GM18511 (cell line): ENCODE data around the gene U2SURP.
"Not testable (repeated sequence)": the region's sequence is repeated elsewhere in the genome, so short reads cannot be mapped to it uniquely, and the experiment has no call there.

Source experiments
- ATAC-seq: cut with Tn5 transposase; IDR thresholded peaks from one replicate; pipeline ENCODE4 v1.9.1; 2021; ENCODE audit warnings: mild to moderate bottlenecking, moderate library complexity; ENCODE audit not compliant: unreplicated experiment

U2SURP gene

GRCh38 chr3:142976621-142977398, 24.6 kb upstream of the U2SURP start:
- ATAC-seq = no peak

GRCh38 chr3:142977399-142977728, 24.0 kb upstream of the U2SURP start:
- ATAC-seq = no peak

DNA sequence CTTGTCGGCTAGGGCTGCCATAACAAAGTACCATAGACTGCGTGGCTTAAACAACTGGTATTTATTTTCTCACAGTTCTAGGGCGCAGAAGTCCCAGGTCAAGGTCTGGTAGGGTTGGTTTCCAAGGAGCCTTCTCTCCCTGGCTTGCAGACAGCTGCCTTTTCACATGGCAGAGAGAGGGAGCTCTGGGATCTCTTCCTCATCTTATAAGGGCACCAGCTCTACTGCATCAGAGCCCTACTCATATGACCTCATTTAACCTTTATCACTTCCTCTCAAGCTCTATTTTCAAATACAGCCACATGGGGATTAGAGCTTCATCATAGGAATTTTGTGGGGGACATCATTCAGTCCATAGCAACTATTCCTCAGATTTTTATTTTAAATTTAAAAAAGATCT, 20.3 kb upstream of the U2SURP start:
- ATAC-seq = no peak

- ATAC-seq = no peak
Measured at GRCh38 chr3:142982038-142982773, 19.2 kb upstream of the U2SURP start.

GRCh38 chr3:142983318-142983717, 18.1 kb upstream of the U2SURP start:
- no peak for ATAC-seq

DNA sequence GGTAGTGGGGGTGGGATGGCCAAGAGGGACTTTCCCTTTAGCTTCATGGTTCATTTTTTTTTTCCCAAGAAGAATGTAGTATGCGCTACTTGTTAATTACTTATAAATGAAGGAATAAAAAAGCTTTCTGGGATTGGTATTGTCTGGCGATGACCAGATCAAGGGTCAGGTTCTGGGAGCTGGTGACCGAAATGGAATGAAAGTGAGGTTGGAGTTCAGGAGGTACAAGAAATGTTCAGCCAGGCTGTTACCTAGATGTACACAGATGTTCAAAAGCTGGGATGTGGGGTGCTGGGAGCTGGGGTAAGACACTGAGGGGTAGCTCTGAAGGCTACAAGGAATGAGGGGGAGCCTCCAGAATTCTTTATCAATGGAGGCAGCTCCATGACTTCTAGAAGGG, 17.1 kb upstream of the U2SURP start:
- ATAC-seq = no peak

- ATAC-seq = peak; percentile 62
Measured at GRCh38 chr3:142987080-142987700, 14.2 kb upstream of the U2SURP start.

DNA sequence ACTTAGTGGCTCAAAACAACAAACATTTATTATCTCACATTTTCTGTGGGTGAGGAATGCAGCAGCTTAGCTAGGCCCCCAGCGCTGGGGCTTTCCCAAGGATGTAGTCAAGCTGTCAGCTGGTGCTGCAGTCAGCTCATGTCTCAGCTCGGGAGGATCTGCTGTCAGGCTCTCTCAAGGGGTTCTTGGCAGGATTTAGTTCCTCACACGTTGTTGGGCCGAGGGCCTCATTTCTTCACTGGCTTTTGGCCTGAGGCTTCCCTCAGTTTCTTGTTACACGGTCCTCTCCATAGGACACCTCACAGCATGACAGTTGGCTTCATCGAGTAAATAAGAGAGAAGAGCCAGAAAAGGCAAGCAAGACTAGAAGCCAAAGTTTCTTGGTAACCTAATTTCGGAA, 13.7 kb upstream of the U2SURP start:
- peak; percentile 82 for ATAC-seq

- not testable (repeated sequence) for ATAC-seq
Measured at GRCh38 chr3:142988221-142988620, 13.1 kb upstream of the U2SURP start.

GRCh38 chr3:142988826-142989225, 12.5 kb upstream of the U2SURP start:
- not testable (repeated sequence) for ATAC-seq

DNA sequence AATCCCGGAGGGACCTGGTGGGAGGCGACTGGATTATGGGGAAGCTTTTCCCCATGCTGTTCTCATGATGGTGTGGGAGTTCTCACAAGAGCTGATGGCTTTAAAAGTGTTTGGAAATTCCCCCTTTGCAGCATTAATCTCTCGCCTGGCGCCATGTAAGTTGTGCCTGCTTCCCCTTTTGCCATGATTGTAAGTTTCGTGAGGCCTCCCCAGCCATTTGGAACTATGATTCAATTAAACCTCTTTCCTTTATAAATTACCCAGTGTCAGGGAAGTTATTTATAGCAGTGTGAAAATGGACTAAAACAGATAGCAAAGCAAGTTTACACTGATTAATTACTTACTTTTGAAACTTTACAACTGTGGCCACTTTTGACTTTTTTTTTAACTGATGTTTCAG, 10.6 kb upstream of the U2SURP start:
- no peak for ATAC-seq

- no peak for ATAC-seq
Measured at GRCh38 chr3:142992323-142992722, 9.0 kb upstream of the U2SURP start.

GRCh38 chr3:142993958-142994442, 7.4 kb upstream of the U2SURP start:
- ATAC-seq = peak; percentile 71

DNA sequence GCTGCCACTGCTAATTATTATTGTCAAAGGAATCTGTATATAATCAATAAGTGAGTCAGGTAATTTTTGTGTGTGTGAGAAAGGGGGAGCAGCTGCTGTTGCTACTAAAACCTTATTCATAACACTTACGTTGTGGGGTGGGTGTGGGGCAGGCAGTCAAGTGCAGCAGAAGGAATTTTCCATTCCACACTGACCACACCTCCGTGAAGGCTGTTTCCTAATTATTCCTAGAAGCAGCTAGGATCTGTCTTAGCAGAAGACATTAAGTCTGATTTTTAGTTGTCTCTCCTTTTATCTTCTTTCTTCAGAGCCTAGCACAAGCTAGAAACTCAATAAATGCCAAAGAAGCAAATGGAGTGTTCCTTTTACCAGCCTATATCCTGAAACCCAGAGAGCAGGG, 4.0 kb upstream of the U2SURP start:
- ATAC-seq = no peak

- ATAC-seq = no peak
Measured at GRCh38 chr3:142998439-142998838, 2.9 kb upstream of the U2SURP start.

DNA sequence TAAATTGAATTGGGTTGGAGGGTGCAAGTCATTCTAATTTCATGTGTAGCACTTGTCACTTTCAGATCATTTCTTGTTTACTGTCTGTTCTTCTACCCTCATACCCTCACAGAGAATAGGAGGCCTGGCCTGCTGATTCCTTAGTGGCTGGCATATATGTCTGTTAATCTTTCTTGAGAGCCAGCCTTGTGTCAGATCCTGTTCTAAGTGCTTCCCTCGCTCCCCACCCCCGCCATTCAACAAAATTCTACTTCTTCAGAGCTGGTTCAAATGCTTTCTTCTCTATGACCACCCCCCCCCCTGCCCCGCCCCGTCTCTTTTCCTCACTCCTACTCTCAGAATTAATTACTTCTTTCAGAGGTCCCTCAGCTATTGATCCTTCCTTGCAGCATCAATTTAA, 1.5 kb upstream of the U2SURP start:
- ATAC-seq = no peak

- ATAC-seq = no peak
Measured at GRCh38 chr3:143000528-143000927, 842 bp upstream of the U2SURP start.

DNA sequence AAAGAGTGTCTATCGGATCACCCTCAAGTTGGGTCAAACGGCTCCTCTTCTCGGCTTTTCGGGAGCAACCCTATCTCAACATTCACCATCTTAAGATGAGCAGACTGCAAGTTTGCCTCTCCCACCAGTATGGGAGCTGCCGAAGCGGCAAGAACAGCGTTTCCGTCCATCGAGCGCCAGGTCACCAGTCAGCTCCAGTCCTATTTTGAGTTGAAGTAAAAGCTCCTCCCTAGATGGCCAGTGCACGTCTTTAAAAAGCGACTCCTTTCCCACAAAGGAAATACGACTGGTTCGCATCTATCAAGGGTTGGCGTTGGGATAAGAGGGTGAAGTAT, 369 bp upstream of the U2SURP start:
- peak; percentile 82 for ATAC-seq

DNA sequence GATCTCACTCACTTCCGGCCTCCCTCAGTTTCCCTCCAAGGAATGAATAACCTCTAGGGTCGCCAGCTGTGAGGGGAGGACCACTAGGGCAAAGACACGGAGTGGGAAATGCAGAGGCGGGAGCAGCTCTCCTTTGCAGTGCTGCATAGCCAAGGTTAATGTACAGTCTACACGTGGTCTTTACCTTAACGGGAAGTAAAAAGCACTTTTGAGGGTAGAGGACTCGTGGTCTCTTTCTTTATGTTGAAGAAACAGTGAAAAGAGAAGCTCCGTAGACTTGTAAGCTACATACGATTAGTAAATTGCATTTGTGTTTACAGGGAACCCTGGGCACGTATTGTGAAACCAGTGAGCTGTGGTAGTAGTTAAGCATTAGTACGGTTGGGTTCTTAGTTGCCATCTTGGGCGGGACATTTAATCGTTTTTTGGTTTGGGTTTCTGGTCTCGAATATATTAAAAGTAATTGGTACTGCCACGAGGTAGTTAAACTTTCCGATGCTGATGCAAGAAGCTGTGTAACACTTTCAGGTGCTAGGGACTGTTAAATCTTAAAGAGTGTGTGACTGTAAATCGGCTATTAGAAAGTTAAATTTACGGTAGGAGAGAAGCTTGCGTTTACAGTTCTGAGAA, 828 bp downstream of the U2SURP start:
- ATAC-seq = peak; percentile 39

DNA sequence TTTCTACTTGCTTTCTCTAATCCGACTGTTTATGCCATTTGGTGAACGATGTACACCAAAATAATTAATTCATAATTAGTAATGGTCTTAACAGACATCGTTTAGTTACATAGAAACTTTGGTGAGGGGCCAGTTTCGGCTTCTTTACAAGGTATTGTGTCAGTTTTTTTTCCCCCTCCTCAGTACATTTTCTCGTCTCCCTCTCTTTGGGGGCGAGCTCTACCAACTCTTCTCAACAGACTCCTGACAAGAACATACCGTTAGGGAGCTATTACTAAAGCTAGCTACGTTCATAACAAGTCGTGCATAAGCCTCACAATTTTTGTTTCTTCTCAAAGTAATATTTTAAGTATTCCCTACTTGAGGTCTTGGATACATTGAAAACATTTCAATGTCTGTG, 1.4 kb downstream of the U2SURP start:
- no peak for ATAC-seq

GRCh38 chr3:143004823-143005222, 3.5 kb downstream of the U2SURP start:
- no peak for ATAC-seq

DNA sequence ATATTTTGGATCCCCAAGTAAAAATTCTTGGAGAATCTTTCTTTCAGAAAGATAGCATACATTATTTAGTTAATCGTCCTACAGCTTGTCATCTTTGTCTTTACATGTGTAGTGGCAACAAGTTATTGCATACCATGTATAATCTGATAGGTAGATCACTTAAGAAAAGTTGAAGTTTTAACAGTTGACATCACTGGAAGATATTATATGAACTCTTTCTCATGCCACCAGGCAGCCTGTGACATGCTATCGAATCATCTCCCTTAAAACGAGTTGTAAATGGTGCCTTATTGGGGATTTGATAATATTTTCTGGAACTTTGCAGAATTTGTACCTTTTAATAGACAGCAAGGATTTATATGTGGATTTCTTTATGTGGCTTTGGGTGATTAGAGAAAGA, 8.7 kb downstream of the U2SURP start:
- no peak for ATAC-seq
